GM12878 (cell line): ENCODE results near the gene HIC1. TPM values are rescaled to one million over a fixed set of nuclear protein-coding genes. Genes with fewer than 3 reads are reported as not detected.

ENCODE experiments used
- ATAC-seq: fragments of 200-7000 bp; cut with Tn5 transposase; 3 replicates; pipeline ENCODE4 v1.9.1; 2020; ENCODE audit warnings: mild to moderate bottlenecking, moderate library complexity
- BruUV-seq: library from RNA; stranded (reverse); fragments of 400-500 nt; replicated peaks from 2 replicates; lab custom pipeline; 2021; lab: Mats Ljungman, UMichigan
- CTCF ChIA-PET: fragments of 300-600 bp; sonication (Branson Sonifier 250); formaldehyde crosslinking; extraction: SDS; loops from one replicate; lab custom pipeline; 2021; ENCODE audit warnings: inconsistent platforms; lab: Yijun Ruan, JAX
- POLR2A ChIA-PET: fragments of 350-600 bp; formaldehyde crosslinking; extraction: SDS; loops from one replicate; lab custom pipeline; 2021; ENCODE audit warnings: inconsistent platforms; lab: Charles Lee
- RAD21 ChIA-PET: fragments of 300-600 bp; sonication (Branson Sonifier 250); formaldehyde crosslinking; loops from one replicate; lab custom pipeline; 2023; ENCODE audit warnings: antibody characterized with exemption; ENCODE audit not compliant: unreplicated experiment; lab: Charles Lee
- SMC1A ChIA-PET: fragments of 300-600 bp; sonication (Branson Sonifier 250); formaldehyde crosslinking; loops from one replicate; lab custom pipeline; 2023; ENCODE audit not compliant: unreplicated experiment, uncharacterized antibody; lab: Charles Lee
- DNase-seq: peaks from one replicate; pipeline ENCODE4 v3.0.0-alpha.2; 2011; ENCODE audit warnings: low read depth, low spot score
- FAIRE-seq: peaks from 3 replicates; lab custom pipeline; 2011; peaks lifted over from hg19 to GRCh38; lab: Jason Lieb, UNC
- H2AFZ ChIP-seq: 2 replicates; pipeline ENCODE4 v1.6.0; 2011; ENCODE audit warnings: low read depth, low read length, control low read depth; ENCODE audit not compliant: control insufficient read depth
- H3K27ac ChIP-seq: 2 replicates; pipeline ENCODE4 v1.5.1; 2011; ENCODE audit warnings: control low read depth; ENCODE audit not compliant: control insufficient read depth, insufficient read depth
- H3K27me3 ChIP-seq, 2 experiments: replicated peaks in 1 of 2; 2 replicates each; pipeline versions ENCODE4 v1.6.0 to v1.6.1; 2011; ENCODE audit warnings: low read length in 1 of 2; ENCODE audit not compliant: control insufficient read depth in 2 of 2, insufficient read depth in 2 of 2
- H3K36me3 ChIP-seq, 2 experiments: 2 replicates each; pipeline ENCODE4 v1.5.1; 2011; ENCODE audit warnings: low read length in 1 of 2; ENCODE audit not compliant: control insufficient read depth in 2 of 2, insufficient read depth in 2 of 2
- H3K4me1 ChIP-seq: 2 replicates; pipeline ENCODE4 v1.6.1; 2011; ENCODE audit warnings: mild to moderate bottlenecking, low read length, moderate library complexity, mixed read lengths; ENCODE audit not compliant: control insufficient read depth, insufficient read depth
- H3K4me2 ChIP-seq: 2 replicates; pipeline ENCODE4 v1.6.0; 2011; ENCODE audit warnings: control low read depth; ENCODE audit not compliant: control insufficient read depth, insufficient read depth
- H3K4me3 ChIP-seq: fragments of 200-600 bp; sonication (generic); 2 replicates; pipeline ENCODE4 v1.5.1; 2016
- H3K79me2 ChIP-seq: 2 replicates; pipeline ENCODE4 v1.6.0; 2011; ENCODE audit warnings: low read length; ENCODE audit not compliant: control insufficient read depth, insufficient read depth
- H3K9ac ChIP-seq: 2 replicates; pipeline ENCODE4 v1.8.0; 2011; ENCODE audit warnings: low read length, control low read depth, mixed read lengths; ENCODE audit not compliant: control insufficient read depth, insufficient read depth
- H3K9me3 ChIP-seq: replicated peaks from 3 replicates; pipeline ENCODE4 v1.5.1; 2011; ENCODE audit warnings: mild to moderate bottlenecking, low read length; ENCODE audit not compliant: control insufficient read depth, insufficient read depth
- H4K20me1 ChIP-seq: 2 replicates; pipeline ENCODE4 v1.6.0; 2011; ENCODE audit not compliant: control insufficient read depth, insufficient read depth
- CREB1 ChIP-seq: IDR thresholded peaks from 2 replicates; pipeline ENCODE4 v1.6.1; 2012; ENCODE audit warnings: low read depth, mild to moderate bottlenecking, inconsistent platforms
- LARP7 ChIP-seq: fragments of 450-650 bp; IDR thresholded peaks from 2 replicates; pipeline ENCODE4 v1.6.1; 2017; ENCODE audit warnings: mild to moderate bottlenecking
- PRDM15 ChIP-seq: fragments of 450-650 bp; formaldehyde crosslinking; IDR thresholded peaks from 2 replicates; pipeline ENCODE4 v1.4.0; 2020; ENCODE audit warnings: mild to moderate bottlenecking, moderate library complexity
- ZBTB4 ChIP-seq: fragments of 450-650 bp; formaldehyde crosslinking; IDR thresholded peaks from 2 replicates; pipeline ENCODE4 v1.4.0; 2022; ENCODE audit warnings: mild to moderate bottlenecking, moderate library complexity
- WGBS: methylation state at CpG from one replicate; pipeline ENCODE4 v1.1.6; 2016; ENCODE audit warnings: low lambda C conversion rate; ENCODE audit not compliant: insufficient replicate concordance, insufficient coverage; ENCODE audit errors: missing lambda C conversion rate; 5-methylcytosine and 5-hydroxymethylcytosine counted together
- in situ Hi-C: fragments of 300-500 bp; cut with MboI; formaldehyde crosslinking; loops from 9 replicates; pipeline ENCODE4 v1.14.3; 2018; ENCODE audit warnings: mixed read lengths
- intact Hi-C: fragments of 100-400 bp; cut with micrococcal nuclease; formaldehyde crosslinking; loops from one replicate; pipeline ENCODE4 v1.14.2; 2022; ENCODE audit not compliant: unreplicated experiment
- polyA plus RNA-seq, 11 experiments: library from polyadenylated mRNA; depleted of rRNA in 4 of 11; unstranded in 6 of 11; stranded (reverse) in 5 of 11; fragments of >200 nt; fragmentation: Nextera tagmentation in 4 of 11; fragmentation: Illumina TruSeq in 1 of 11; extraction: Ambion mirVana in 4 of 11; extraction: Trizol in 1 of 11; gene quantifications; 1 replicate in 1 of 11; 2 replicates in 10 of 11; pipeline versions ENCODE4 v1.2.1 to v1.2.3, GENCODE V29; 2011 to 2016; ENCODE audit warnings: inconsistent platforms in 2 of 11, missing spikeins in 2 of 11, low read depth in 1 of 11
- total RNA-seq, 4 experiments: library from RNA; depleted of rRNA in 3 of 4; stranded (reverse); fragments of >200 nt in 3 of 4; fragmentation: Illumina TruSeq in 1 of 4; extraction: Trizol in 1 of 4; gene quantifications; 2 replicates each; pipeline versions ENCODE4 v1.2.1 to v1.2.3, GENCODE V29; 2013 to 2021
- TF ChIP-seq, protein P1 (sequence below): IDR thresholded peaks from 2 replicates; pipeline ENCODE4 v1.6.1; 2012; ENCODE audit warnings: improper control_type of control experiment, low read depth, low read length; ENCODE audit not compliant: insufficient replicate concordance

The HIC1 gene
- total and polyA plus RNA-seq, 10 of the 15 experiments (the other 5 are each of a cell fraction or from before 2014, with no cell fraction given) = 0.11 to 61.1 (median 4.9) TPM

GRCh38 chr17:2008332-2009126, 46.4 kb upstream of the HIC1 start:
- DNase-seq (no peak), ATAC-seq (no peak), FAIRE-seq (no peak)
- Histone ChIP-seq H3K9me3 (no peaks in the 10 kb centered on the region; the same call in 2 of the 3 replicates), H2AFZ (no peak overlapping the region), H3K9ac (no peak overlapping the region), H3K27ac (no peak overlapping the region), H3K36me3 (no peaks in the 10 kb centered on the region), H3K4me1 (no peaks in the 10 kb centered on the region), H3K4me3 (no peak overlapping the region), H3K4me2 (no peak overlapping the region), H3K79me2 (no peaks in the 10 kb centered on the region), H3K27me3 (no peaks in the 10 kb centered on the region; a peak in 1 of 4 replicates), H4K20me1 (no peaks in the 10 kb centered on the region)
- CTCF ChIA-PET = no interaction called here
- SMC1A ChIA-PET = no interaction called here
- POLR2A ChIA-PET = no interaction called here
- 60% methylated on average over 14 of the region's 15 CpGs for WGBS
- intact Hi-C loops = no loop called here
- RAD21 ChIA-PET = no interaction called here
- in situ Hi-C loops = loop anchor here (25.0 kb wide), 1 partner anchor 96 kb away; no protein-coding TSS in a partner anchor
- no TSS peak for BruUV-seq
- TF ChIP-seq, protein P1, sequence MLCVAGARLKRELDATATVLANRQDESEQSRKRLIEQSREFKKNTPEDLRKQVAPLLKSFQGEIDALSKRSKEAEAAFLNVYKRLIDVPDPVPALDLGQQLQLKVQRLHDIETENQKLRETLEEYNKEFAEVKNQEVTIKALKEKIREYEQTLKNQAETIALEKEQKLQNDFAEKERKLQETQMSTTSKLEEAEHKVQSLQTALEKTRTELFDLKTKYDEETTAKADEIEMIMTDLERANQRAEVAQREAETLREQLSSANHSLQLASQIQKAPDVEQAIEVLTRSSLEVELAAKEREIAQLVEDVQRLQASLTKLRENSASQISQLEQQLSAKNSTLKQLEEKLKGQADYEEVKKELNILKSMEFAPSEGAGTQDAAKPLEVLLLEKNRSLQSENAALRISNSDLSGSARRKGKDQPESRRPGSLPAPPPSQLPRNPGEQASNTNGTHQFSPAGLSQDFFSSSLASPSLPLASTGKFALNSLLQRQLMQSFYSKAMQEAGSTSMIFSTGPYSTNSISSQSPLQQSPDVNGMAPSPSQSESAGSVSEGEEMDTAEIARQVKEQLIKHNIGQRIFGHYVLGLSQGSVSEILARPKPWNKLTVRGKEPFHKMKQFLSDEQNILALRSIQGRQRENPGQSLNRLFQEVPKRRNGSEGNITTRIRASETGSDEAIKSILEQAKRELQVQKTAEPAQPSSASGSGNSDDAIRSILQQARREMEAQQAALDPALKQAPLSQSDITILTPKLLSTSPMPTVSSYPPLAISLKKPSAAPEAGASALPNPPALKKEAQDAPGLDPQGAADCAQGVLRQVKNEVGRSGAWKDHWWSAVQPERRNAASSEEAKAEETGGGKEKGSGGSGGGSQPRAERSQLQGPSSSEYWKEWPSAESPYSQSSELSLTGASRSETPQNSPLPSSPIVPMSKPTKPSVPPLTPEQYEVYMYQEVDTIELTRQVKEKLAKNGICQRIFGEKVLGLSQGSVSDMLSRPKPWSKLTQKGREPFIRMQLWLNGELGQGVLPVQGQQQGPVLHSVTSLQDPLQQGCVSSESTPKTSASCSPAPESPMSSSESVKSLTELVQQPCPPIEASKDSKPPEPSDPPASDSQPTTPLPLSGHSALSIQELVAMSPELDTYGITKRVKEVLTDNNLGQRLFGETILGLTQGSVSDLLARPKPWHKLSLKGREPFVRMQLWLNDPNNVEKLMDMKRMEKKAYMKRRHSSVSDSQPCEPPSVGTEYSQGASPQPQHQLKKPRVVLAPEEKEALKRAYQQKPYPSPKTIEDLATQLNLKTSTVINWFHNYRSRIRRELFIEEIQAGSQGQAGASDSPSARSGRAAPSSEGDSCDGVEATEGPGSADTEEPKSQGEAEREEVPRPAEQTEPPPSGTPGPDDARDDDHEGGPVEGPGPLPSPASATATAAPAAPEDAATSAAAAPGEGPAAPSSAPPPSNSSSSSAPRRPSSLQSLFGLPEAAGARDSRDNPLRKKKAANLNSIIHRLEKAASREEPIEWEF = no peak
- no peak for TF ChIP-seq PRDM15
- no peak for TF ChIP-seq ZBTB4 (CRISPR knock-in tag)
- no peak for TF ChIP-seq LARP7
- no peak for TF ChIP-seq CREB1
